ENCODE measurements around the gene HPS1. TPM values are rescaled to one million over a fixed set of nuclear protein-coding genes. Genes with fewer than 3 reads are reported as not detected.

Gene HPS1
- total and polyA plus RNA-seq, 10 of the 15 experiments (the other 5 are each of a cell fraction or from before 2014, with no cell fraction given), result 27.1 to 138 (median 54.8) TPM

DNA sequence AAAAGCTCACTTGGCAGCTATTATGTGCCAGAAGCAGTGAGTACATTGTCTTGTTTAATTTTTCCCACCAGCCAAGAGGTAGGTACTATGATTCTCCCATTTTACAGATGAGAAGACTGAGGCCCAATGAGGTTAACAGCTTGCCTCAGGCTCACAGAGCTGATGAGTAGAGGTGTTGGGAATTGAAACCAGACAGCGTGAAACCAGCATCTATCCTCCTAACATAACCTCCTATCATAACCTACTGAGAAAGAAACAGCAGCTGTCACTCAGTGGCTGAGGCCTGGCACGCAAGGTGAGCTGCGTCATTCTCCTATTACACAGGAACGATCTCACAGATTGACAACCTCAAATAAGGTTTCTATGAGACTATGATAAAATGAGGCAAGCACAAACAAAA lies 37.9 kb downstream of the HPS1 start (continued):
- TF ChIP-seq SRF (IDR thresholded peaks at IDR 0.05; ENCODE audit: low read depth in 2 of 2, low read length in 2 of 2) (no peak), KAT2A (conservative IDR thresholded peaks at IDR 0.05; ENCODE audit: control insufficient read depth, low read depth, low read length) (no peak), RUNX3 (IDR thresholded peaks at IDR 0.05; ENCODE audit: low read length) (peak; percentile 76), IKZF1 (conservative IDR thresholded peaks at IDR 0.05) (0 out of 2 replicates have a peak, but pooled peaks have one; percentile 25), PBX3 (IDR thresholded peaks at IDR 0.05; ENCODE audit: insufficient replicate concordance, low read depth, low read length) (peak; percentile 60), RAD51 (IDR thresholded peaks at IDR 0.05) (no peak), EED (IDR thresholded peaks at IDR 0.05; ENCODE audit: low read depth) (peak; percentile 63), CHD4 (IDR thresholded peaks at IDR 0.05) (no peak), BCL11A (IDR thresholded peaks at IDR 0.05; ENCODE audit: low read depth, low read length) (no peak), RCOR1 (conservative IDR thresholded peaks at IDR 0.05; ENCODE audit: low read depth, low read length) (no peak), ZNF217 (IDR thresholded peaks at IDR 0.05) (peak; percentile 94), ZNF622 (IDR thresholded peaks at IDR 0.05) (no peak), POLR2A (IDR thresholded peaks at IDR 0.05; ENCODE audit: low read depth, low read length) (no peak), NR2F1 (conservative IDR thresholded peaks at IDR 0.05) (0 out of 2 replicates have a peak, but pooled peaks have one; percentile 17), DPF2 (IDR thresholded peaks at IDR 0.05) (0 out of 2 replicates have a peak, but pooled peaks have one; percentile 21), ZBED1 (IDR thresholded peaks at IDR 0.05; ENCODE audit: borderline replicate concordance) (no peak), BCLAF1 (IDR thresholded peaks at IDR 0.05) (no peak), CREM (IDR thresholded peaks at IDR 0.05; ENCODE audit: low read depth) (peak; percentile 85), FOXM1 (IDR thresholded peaks at IDR 0.05; ENCODE audit: low read depth, low read length) (peak; percentile 78; the same call in 1 of the 2 replicates), PML (IDR thresholded peaks at IDR 0.05; ENCODE audit: low read length) (no peak), IKZF2 (IDR thresholded peaks at IDR 0.05) (peak in 1 of 2 experiments; percentile 13; a peak in 1 of 4 replicates), ATF7 (IDR thresholded peaks at IDR 0.05; ENCODE audit: low read depth) (0 out of 2 replicates have a peak, but pooled peaks have one; percentile 34)
- TF ChIP-seq, protein P1, sequence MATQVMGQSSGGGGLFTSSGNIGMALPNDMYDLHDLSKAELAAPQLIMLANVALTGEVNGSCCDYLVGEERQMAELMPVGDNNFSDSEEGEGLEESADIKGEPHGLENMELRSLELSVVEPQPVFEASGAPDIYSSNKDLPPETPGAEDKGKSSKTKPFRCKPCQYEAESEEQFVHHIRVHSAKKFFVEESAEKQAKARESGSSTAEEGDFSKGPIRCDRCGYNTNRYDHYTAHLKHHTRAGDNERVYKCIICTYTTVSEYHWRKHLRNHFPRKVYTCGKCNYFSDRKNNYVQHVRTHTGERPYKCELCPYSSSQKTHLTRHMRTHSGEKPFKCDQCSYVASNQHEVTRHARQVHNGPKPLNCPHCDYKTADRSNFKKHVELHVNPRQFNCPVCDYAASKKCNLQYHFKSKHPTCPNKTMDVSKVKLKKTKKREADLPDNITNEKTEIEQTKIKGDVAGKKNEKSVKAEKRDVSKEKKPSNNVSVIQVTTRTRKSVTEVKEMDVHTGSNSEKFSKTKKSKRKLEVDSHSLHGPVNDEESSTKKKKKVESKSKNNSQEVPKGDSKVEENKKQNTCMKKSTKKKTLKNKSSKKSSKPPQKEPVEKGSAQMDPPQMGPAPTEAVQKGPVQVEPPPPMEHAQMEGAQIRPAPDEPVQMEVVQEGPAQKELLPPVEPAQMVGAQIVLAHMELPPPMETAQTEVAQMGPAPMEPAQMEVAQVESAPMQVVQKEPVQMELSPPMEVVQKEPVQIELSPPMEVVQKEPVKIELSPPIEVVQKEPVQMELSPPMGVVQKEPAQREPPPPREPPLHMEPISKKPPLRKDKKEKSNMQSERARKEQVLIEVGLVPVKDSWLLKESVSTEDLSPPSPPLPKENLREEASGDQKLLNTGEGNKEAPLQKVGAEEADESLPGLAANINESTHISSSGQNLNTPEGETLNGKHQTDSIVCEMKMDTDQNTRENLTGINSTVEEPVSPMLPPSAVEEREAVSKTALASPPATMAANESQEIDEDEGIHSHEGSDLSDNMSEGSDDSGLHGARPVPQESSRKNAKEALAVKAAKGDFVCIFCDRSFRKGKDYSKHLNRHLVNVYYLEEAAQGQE (IDR thresholded peaks at IDR 0.05; ENCODE audit: low read depth, low read length), result no peak
- TF ChIP-seq, protein P2, sequence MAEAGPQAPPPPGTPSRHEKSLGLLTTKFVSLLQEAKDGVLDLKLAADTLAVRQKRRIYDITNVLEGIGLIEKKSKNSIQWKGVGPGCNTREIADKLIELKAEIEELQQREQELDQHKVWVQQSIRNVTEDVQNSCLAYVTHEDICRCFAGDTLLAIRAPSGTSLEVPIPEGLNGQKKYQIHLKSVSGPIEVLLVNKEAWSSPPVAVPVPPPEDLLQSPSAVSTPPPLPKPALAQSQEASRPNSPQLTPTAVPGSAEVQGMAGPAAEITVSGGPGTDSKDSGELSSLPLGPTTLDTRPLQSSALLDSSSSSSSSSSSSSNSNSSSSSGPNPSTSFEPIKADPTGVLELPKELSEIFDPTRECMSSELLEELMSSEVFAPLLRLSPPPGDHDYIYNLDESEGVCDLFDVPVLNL (IDR thresholded peaks at IDR 0.05; ENCODE audit: low read depth, low read length), result no peak
